NCI-H82 treated with DMSO at 0.1 percent for 48 hours (cell line): ENCODE measurements around the gene PTPRD.

ENCODE experiments used
- DNase-seq: peaks from one replicate; lab custom pipeline; 2025; ENCODE audit not compliant: unreplicated experiment; lab: John Stamatoyannopoulos, UW

Gene PTPRD

DNA sequence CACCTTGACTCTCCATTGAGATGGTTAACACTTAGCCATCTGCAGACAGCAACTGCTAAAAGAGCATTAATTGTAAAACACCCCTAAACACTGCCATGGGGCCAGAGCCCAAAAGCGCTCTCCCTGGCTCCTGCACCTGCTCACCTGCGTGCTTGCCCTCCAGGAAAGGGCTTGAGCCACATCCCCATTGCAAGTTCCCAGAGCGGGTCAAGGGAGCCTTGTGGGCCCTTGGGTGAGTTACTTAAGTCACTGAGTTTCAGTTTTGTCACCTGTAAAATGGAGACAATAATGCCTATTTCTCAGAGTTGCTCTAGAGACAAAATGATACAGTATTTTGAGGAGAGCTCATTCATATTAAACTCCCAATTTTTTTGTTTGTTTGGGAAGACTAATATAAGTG is 967.8 kb downstream of the PTPRD start:
- DNase-seq = no peak

DNA sequence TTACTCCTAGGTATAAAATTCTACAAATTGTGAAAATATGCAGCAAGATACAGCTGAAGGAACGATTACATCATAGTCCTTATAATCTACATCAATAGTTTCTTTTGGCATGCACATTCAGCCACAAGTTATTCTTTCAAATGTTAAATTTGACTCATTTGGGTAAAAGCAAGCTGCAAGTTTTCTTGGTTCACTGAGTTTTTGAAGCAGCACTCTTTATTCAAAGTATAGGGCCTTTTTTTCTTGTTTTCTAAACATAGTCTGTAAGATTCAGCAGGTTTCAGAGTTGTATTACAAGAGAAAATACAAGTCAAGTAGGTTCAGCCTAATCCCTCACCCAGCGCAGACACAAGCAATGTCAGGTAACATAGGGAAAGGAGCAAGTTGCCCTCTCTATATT is 981.5 kb downstream of the PTPRD start:
- no peak for DNase-seq

DNA sequence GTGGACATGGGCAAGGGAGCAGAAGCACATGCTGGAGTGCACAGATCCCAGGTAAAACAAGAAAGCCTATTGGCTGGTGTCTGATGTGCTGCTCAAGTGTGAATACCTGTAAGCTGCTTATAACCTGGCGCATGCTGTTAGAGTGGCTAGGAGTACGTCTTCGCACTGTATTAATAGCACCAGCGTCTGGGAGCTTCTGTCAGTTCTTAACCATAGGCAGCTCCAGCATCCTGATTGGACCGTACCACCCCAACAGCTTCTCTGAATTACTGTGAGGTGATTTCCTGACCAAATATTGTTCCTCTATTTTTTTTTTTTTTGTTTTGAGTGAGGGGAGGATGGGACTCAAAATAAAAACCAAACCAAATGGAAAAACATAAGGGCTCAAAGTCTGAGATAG is 987.6 kb downstream of the PTPRD start:
- no peak for DNase-seq

DNA sequence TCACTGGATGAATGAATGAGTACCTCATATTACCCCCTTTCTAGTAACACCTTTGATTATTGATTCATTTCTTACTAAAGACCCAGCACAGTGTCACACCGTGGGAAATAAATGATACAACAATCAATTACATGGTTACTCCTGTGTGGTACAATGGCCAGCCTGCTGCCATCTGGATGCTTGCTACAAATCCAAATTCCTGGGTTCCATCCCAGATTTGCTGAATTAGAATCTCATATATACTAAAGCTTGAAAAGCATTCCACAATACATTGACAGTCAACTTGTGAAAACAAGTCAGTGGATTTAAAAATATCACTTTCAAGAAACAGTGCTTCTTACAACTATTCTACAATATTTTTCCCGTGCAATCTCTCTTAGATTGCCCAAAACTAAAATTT is 989.3 kb downstream of the PTPRD start:
- no peak for DNase-seq

DNA sequence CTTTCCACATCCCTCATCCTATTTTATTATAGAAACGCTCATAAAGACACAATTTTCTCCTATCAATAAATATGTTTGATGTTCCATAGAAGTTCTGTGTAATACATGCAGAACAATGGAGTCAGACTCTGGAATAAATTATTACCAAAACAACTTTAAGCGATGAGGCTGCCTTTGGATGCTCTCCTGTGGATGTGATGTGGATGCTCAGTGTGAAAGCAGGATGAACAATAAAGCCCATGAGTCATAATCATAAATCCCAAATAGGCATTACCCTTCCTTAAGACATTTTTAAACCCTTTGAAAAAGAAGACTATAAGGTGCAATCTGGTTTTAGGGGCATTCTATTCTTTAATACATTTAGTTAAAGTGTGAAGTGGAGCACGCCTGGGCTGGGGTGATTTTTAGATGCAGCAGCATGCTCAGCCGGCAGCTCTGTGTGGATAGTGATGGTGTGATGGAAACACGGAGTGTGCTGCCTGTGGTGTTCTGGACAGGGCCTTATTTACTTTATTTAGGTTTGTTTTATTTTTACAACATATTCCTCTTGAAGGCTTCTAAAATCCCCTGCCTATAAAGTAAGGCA is 991.4 kb downstream of the PTPRD start:
- DNase-seq = no peak

DNA sequence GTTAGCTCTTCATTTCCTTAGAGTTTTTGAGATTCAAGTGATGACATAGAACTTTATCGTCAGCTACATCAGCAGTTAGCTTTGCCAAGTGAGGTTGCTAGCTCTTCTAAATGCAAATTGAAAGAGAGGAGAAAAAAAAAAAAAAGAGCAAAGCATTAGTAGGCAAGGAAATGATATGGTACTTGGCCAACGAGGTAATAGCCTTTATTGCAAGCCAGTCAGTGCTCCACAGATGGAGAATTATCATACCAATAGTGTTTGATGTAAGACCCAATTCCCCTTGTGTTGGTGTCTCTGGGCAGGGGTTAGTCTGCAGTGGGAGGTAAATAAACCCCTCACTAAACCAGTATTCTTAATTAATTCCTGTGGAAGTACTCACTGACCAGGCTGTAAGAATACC is 992.1 kb downstream of the PTPRD start:
- no peak for DNase-seq

DNA sequence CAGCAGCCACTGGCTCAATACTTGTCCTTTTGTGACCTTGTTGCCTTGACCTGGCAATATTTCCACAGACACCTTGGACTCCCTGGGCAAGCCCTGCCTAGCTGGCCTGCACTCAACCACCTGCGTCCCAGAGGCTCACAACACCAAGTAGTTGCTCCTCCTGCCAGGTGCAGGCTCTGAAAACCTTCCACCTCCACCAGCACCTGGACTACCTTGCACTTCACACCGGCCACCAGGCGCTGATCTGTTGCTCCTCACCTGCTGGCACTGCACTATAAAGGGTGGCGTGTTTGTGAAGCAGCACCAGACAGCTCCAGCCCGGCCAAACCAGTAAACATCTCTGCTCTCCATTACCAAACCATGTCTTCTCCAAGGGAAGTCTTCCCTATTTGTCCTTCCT is 997.7 kb downstream of the PTPRD start:
- DNase-seq = no peak

DNA sequence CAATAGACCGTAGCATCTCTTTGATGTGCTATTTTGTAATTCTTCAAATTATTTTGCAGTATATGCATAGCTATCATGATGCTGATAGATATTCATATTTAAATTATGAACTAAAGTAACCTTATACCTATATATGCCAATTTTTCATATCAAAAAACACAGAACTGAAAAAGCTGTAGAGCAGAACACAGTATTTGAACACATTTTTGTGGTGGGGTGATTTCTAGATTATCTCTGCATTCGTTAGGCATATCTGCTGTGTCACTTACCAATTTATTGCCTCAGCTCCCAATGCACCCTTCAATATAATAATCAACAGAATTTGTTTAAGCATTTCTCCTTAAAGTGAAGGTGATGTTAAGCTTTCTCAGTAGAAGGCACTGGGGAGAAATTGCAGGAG is 998.2 kb downstream of the PTPRD start:
- DNase-seq = no peak

DNA sequence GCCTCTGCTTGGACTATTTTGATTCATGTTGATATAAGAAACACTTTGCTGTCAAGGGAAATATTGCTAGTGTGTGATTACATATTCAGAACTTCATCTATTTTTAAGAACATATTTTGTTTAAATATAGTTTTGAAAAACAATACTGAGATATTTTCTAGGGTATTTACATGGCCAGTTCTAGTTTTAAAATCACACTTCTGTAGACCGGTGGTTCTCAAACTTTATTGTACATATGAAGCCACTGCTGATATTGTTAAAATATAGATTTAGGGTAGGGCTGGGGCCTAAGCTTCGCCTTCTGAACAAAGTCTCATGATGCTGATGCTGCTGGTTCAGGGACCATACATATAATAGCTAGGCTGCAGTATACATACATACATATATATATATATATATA is 1000.0 kb downstream of the PTPRD start:
- DNase-seq = no peak

DNA sequence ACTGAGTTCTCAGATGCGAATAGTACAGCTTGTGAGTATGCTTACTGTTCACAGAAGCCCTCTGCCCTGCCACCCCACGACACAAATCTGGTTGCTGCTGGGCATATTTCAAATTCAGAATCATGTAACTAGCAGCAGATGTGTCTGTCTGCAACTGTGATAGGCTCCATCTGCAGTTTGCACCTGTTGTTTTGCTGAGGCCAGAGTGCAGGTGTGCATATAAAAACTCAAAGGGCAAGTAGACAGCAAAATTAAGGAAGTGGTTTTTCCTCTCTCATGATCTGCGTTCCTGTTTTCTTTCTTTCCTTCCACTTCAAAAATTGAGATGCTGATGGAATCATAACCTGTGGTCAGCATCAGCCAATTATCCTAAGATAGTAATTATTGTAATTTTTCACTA is 1000.5 kb downstream of the PTPRD start:
- no peak for DNase-seq

DNA sequence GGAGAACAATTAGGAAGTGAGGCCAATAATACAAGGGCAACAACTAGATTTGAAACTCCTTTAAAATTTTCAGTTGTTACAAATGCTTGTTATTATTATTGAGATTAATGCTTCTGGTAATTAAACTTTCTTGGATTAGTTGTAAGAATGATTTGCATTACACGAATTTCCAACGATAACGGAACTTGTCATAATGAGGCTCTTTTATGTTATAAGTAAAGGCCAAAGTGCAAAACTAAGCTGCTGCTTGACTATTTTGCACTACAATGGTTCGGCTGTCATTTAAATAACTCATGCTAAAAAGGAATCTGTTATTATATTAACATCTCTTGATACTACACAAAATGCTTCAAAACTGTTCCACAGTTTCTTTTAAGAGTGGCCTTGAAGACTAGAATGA is 1007.1 kb downstream of the PTPRD start:
- no peak for DNase-seq

DNA sequence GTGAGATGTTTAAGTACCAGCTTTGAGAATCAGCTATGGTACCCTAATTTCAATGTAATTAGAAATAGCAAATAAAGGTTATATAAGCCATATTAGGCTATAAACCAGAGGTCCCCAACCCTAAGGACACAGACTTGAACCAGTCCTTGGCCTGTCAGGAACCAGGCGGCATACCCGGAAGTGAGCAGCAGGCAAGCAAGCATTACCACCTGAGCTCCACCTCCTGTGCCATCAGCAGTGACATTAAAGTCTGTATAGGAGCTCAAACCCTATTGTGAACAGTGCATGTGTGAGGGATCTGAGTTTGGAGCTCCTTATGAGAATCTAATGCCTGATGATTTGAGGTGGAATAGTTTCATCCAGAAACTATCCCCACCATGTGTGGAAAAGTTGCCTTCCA is 1009.5 kb downstream of the PTPRD start:
- no peak for DNase-seq

DNA sequence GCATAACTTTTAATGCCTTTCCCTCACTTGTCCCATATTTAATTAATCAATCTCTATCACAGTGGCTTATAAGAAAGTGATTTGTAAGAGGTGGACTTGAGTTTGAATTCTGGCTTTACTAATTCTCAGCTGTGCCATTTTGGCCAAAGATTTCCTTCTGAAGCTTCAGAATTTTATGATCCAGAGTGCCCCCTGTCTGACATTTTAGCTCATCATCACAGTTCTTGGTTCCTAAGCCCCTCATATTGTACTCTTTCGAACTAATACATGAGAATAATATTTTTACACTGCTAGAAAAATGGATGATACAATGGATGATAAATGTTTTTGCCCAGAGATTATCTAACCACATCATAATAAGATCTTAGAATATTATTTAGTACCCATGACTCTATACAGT is 1014.1 kb downstream of the PTPRD start:
- DNase-seq = no peak

DNA sequence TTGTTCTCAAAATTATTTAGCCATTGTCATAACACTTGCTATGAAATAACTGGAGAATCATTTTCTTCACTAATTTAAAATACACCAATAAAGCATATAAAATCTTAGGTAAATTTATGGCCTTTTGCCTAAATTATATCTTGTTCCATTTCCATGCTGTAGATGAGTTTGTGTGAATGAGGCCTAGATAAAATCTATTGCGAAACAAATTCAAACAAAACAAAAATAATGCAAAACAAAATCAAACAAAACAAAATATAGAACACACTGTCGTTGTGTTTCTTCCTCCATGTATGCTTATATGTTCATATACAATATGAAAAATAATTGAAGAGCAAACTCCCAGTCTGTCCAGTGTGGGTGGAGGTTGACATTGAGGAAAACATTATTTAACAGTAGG is 1020.7 kb downstream of the PTPRD start:
- no peak for DNase-seq

DNA sequence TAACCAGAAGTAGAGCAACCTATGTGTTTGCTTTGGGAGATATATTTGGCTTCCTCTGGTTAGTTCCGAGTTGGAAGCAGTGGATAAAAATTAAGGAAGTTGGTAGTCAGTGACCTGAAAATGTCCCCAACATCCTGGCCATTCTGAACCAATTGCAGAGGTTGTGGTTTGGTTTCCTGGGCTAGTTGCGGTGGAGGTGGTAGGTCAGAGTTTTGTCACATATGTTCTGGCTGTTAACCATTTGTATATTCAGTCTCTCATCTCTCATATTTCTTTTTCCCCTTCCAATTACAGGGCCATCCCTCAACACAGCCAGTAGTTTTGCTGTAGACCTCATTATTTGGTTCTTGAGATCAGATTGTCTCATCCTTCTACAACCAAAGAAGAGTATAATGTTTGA is 1026.9 kb downstream of the PTPRD start:
- no peak for DNase-seq

DNA sequence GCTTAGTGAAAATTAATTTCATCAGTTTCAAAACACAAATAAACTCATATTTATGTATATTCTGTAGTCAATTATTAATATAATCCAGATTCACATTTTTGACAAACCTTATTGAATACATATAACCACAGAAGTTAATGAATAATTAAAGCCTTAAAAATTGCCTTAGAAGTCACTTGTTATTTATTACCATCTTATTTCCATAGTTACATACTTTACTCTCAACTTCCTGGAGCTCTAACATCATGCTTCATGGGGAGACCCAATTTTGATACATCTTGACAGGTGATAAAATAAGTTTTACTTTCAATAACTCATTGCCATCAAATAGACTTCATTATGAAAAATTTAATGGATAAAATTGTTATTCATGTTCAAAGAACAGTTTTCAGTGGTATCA is 1038.7 kb downstream of the PTPRD start:
- no peak for DNase-seq

DNA sequence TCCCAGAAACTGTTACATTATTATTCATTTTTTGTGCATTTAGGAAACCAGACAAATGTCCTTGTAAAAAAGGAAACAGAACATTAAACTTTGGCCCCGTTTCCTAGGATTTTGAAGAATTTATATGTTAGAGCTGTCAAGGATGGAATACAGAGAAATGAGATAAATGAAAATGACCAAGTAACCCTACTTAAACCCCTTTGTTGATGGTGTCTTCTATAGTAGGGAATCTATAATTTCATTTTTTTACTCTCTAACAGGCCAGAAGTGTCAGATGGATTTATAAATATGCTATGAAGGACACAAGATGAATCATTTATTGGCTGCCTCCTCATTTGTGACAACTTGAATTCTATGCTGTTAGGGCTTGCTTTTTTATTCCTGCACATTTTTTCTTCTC is 1047.1 kb downstream of the PTPRD start:
- DNase-seq = no peak

DNA sequence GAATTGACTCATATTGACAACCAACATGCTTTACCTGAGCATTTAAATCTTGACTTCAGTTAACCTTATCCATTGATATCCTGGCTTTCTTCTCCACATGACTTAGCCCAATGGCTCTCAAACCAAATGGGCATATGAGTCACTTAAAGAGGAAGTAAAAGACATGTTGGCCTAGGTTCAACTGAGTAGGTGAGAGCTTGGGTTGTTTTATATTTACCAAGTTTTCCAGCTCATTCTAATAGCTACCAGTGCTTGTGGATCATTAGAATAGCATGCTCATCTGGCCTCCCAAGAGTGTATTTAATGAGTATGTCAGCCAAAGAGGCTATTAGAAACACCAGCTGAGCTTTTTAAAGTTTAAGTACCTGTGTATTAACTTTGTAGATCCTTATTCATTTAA is 1049.0 kb downstream of the PTPRD start:
- no peak for DNase-seq

DNA sequence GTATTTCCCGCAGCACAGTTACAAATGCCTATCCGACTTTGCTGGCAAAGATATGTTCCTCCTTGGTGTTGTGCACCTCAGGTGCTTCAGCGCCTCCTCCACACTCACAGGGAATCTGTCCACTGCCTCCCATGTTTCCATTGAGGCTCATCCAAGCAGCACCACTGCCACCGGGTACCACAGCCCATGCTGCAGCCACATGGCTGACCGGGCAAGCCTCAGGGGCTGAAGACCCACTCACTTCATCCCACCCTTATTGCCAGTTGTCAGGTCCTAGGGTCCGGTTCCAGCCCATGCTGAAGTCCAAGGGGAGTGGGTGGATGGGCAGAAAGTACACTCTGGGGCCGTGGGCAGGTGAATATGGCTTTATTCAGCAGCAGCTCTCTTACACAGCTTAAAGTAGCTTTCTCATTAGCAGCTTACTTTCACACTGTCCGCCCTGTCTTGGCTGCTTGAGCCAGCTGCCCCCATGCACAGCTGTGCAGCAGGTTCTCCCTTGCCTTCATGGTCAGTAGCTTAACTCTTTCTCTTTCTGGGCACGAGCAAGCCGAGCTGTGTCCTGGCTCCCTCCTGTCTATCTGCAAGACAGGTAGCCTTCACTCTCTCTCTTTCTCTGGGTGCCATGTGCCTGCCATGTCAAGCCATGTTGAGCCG is 1052.3 kb downstream of the PTPRD start:
- DNase-seq = no peak

DNA sequence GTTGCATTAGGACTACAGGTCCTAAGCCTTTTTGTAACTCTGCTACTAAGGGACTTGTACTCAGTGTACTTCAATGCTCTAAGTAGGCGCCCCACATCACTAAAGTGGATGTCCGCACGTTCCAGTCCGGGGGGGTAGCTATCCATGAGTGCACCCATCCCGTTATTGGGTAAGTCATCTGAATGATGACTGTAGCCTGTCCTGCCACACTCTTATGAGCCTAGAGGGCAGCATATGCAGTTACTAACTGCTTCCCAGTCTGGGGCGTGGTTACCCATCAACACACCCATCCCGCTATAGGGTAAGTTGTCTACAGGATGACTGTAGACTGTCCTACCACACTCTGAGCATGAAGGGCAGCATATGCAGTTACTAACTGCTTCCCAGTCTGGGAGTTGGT is 1053.9 kb downstream of the PTPRD start:
- no peak for DNase-seq

DNA sequence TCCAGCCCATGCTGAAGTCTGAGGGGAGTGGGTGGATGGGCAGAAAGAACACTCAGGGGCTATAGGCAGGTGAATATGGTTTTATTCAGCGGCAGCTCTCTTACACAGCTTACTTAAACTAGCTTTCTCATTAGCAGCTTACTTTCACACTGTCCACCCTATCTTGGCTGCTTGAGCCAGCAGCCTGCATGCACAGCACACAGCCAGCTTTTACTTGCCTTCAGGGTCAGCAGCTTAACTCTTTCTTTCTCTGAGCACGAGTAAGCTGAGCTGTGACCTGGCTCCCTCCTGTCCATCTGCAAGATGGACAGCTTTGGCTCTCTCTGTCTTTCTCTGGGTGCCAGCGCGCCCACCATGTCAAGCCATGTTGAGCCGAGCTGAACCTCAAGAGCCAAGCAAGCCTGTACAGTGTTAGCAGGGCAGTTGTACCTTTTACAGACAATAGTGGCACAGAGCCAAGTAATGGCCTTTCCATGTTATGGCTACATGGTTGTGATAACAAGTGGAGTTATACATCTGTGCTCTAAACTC is 1054.9 kb downstream of the PTPRD start:
- no peak for DNase-seq

DNA sequence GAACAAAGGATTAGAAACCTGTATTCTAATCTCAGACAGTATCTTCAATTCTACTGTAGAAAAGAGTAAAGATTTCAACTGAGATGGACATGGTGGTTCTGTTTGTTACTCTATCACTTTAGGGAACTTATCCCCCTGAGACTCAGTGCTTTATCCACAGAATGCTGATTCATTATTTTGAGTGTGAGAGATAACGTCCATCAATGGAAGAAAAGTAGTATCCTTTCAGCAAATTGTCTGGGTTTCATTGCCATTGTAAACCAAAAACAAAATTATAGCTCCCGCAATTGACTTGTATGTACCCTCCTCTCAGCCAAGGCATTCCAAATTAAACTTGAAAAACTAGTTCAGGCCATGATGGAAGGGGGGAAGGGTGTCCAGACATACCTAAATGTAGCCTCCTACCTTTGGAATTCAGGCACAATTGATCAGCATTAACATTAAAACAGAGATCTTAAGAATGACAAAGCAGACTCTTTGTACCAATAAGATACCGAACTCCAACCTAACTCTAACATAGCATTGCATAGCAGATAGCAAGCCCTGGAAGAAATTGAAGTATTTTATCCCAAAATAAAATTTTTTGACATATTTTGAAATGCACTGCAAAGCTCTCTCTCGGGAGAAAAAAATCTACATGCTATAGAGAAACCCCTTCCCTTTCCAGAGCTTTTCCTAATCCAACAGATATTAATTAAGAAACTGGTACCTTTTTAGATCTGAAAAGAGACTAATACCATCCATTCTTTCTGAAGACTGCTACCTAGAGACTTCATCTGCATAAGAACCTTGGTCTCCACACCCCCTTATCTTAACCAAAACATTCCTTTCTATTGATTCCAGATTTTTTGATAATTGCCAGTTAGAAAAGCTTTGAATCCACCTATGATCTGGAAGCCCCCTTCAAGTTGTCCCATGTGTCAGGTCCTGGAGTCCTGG is 1055.7 kb downstream of the PTPRD start:
- no peak for DNase-seq
